SK-N-SH treated with all-trans-retinoic acid at 6 μM for 48 hours (cell line): ENCODE results near the gene FER.

Experiments
- ATAC-seq: fragments of 200-7000 bp; cut with Tn5 transposase; 3 replicates; pipeline ENCODE4 v1.9.1; 2020; ENCODE audit warnings: mild to moderate bottlenecking, moderate library complexity
- ARNTL ChIP-seq: fragments of 450-650 bp; formaldehyde crosslinking; IDR thresholded peaks from 2 replicates; pipeline ENCODE4 v1.5.0; 2020; ENCODE audit warnings: low read depth, mild to moderate bottlenecking, moderate library complexity, borderline replicate concordance
- BACH2 ChIP-seq: fragments of 250-450 bp; sonication (Bioruptor Pico); IDR thresholded peaks from 2 replicates; pipeline ENCODE4 v1.9.0; 2021; ENCODE audit warnings: mild to moderate bottlenecking, borderline replicate concordance
- CREB5 ChIP-seq: fragments of 250-450 bp; sonication (Bioruptor Pico); IDR thresholded peaks from 2 replicates; pipeline ENCODE4 v1.5.1; 2020; ENCODE audit warnings: low read depth, mild to moderate bottlenecking, moderate library complexity
- CSDC2 ChIP-seq: fragments of 250-450 bp; sonication (Bioruptor Pico); IDR thresholded peaks from 2 replicates; pipeline ENCODE4 v1.5.0; 2020; ENCODE audit warnings: mild to moderate bottlenecking, moderate library complexity
- CSRNP3 ChIP-seq: fragments of 250-450 bp; sonication (Bioruptor Pico); IDR thresholded peaks from 2 replicates; pipeline ENCODE4 v1.5.1; 2021; ENCODE audit warnings: mild to moderate bottlenecking, moderate library complexity
- ESRRG ChIP-seq: fragments of 250-450 bp; sonication (Bioruptor Pico); IDR thresholded peaks from 2 replicates; pipeline ENCODE4 v1.6.1; 2021; ENCODE audit warnings: mild to moderate bottlenecking
- GLIS3 ChIP-seq: fragments of 250-450 bp; sonication (Bioruptor Pico); IDR thresholded peaks from 2 replicates; pipeline ENCODE4 v1.5.0; 2020; ENCODE audit warnings: mild to moderate bottlenecking, moderate library complexity
- ISL1 ChIP-seq: fragments of 250-450 bp; sonication (Bioruptor Pico); IDR thresholded peaks from 2 replicates; pipeline ENCODE4 v2.1.2; 2022; ENCODE audit warnings: mild to moderate bottlenecking, moderate library complexity
- OSR1 ChIP-seq: fragments of 250-450 bp; sonication (Bioruptor Pico); IDR thresholded peaks from 2 replicates; pipeline ENCODE4 v1.8.0; 2022; ENCODE audit warnings: moderate library complexity, mild to moderate bottlenecking, inconsistent platforms
- PATZ1 ChIP-seq: fragments of 250-450 bp; sonication (Bioruptor Pico); IDR thresholded peaks from 2 replicates; pipeline ENCODE4 v1.8.0; 2020; ENCODE audit warnings: mild to moderate bottlenecking, moderate library complexity, borderline replicate concordance
- POU6F1 ChIP-seq: fragments of 250-450 bp; sonication (Bioruptor Pico); IDR thresholded peaks from 2 replicates; pipeline ENCODE4 v1.8.0; 2021; ENCODE audit warnings: low read depth, mild to moderate bottlenecking, moderate library complexity, borderline replicate concordance
- PPARA ChIP-seq: fragments of 250-450 bp; sonication (Bioruptor Pico); IDR thresholded peaks from 2 replicates; pipeline ENCODE4 v1.5.0; 2020; ENCODE audit warnings: mild to moderate bottlenecking, borderline replicate concordance
- RARB ChIP-seq: fragments of 250-450 bp; sonication (Bioruptor Pico); IDR thresholded peaks from 2 replicates; pipeline ENCODE4 v1.8.0; 2021; ENCODE audit warnings: mild to moderate bottlenecking, moderate library complexity
- SNAI2 ChIP-seq: fragments of 250-450 bp; sonication (Bioruptor Pico); IDR thresholded peaks from 2 replicates; pipeline ENCODE4 v1.5.0; 2020; ENCODE audit warnings: mild to moderate bottlenecking, moderate library complexity
- TCF4 ChIP-seq: fragments of 250-450 bp; sonication (Bioruptor Pico); IDR thresholded peaks from 2 replicates; pipeline ENCODE4 v1.8.0; 2021; ENCODE audit warnings: mild to moderate bottlenecking, moderate library complexity, borderline replicate concordance
- TOX ChIP-seq: fragments of 250-450 bp; sonication (Bioruptor Pico); IDR thresholded peaks from 2 replicates; pipeline ENCODE4 v1.8.0; 2021; ENCODE audit warnings: mild to moderate bottlenecking, moderate library complexity, borderline replicate concordance
- ZC3H10 ChIP-seq: fragments of 250-450 bp; sonication (Bioruptor Pico); IDR thresholded peaks from 2 replicates; pipeline ENCODE4 v1.5.1; 2021; ENCODE audit warnings: mild to moderate bottlenecking, moderate library complexity
- ZFP3 ChIP-seq: fragments of 250-450 bp; sonication (Bioruptor Pico); IDR thresholded peaks from 2 replicates; pipeline ENCODE4 v1.5.0; 2020; ENCODE audit warnings: mild to moderate bottlenecking, moderate library complexity
- ZNF565 ChIP-seq: fragments of 450-650 bp; formaldehyde crosslinking; conservative IDR thresholded peaks from 2 replicates; pipeline ENCODE4 v1.5.0; 2020; ENCODE audit warnings: low read depth, mild to moderate bottlenecking, moderate library complexity
- ZNF70 ChIP-seq: fragments of 450-650 bp; formaldehyde crosslinking; IDR thresholded peaks from 2 replicates; pipeline ENCODE4 v1.5.0; 2020; ENCODE audit warnings: mild to moderate bottlenecking, moderate library complexity
- ZNF8 ChIP-seq: fragments of 450-650 bp; formaldehyde crosslinking; IDR thresholded peaks from 2 replicates; pipeline ENCODE4 v1.5.0; 2020; ENCODE audit warnings: mild to moderate bottlenecking, moderate library complexity

The FER gene

GRCh38 chr5:109027983-109028607 lies 280.4 kb downstream of the FER start:
- TF ChIP-seq ESRRG = no peak
- TF ChIP-seq CSDC2 = no peak
- TF ChIP-seq ZNF565 = no peak
- no peak for TF ChIP-seq TCF4 (CRISPR knock-in tag)
- no peak for TF ChIP-seq BACH2 (CRISPR knock-in tag)
- TF ChIP-seq CREB5 (CRISPR knock-in tag) = no peak
- no peak for TF ChIP-seq ARNTL (CRISPR knock-in tag)
- TF ChIP-seq PPARA (CRISPR knock-in tag) = no peak
- TF ChIP-seq GLIS3 = no peak

GRCh38 chr5:109028608-109029299 lies 281.1 kb downstream of the FER start:
- TF ChIP-seq OSR1 (no peak), ZFP3 (CRISPR knock-in tag) (no peak), ZNF8 (no peak), TOX (no peak), ARNTL (CRISPR knock-in tag) (no peak), BACH2 (CRISPR knock-in tag) (no peak), GLIS3 (no peak), RARB (CRISPR knock-in tag) (no peak), CSDC2 (no peak), POU6F1 (CRISPR knock-in tag) (no peak), ZNF70 (CRISPR knock-in tag) (no peak), CSRNP3 (CRISPR knock-in tag) (no peak), CREB5 (CRISPR knock-in tag) (no peak), ISL1 (CRISPR knock-in tag) (no peak), PATZ1 (CRISPR knock-in tag) (no peak)
- no peak for ATAC-seq

More at GRCh38 chr5:109027983-109028607, 280.4 kb downstream of the FER start:
- ATAC-seq = no peak

GRCh38 chr5:109029847-109030246 lies 282.1 kb downstream of the FER start:
- ATAC-seq = no peak
- TF ChIP-seq GLIS3 (no peak), ESRRG (no peak), ZNF8 (no peak), ZC3H10 (CRISPR knock-in tag) (no peak), OSR1 (no peak), BACH2 (CRISPR knock-in tag) (no peak), ZNF565 (no peak), TCF4 (CRISPR knock-in tag) (no peak), POU6F1 (CRISPR knock-in tag) (no peak), RARB (CRISPR knock-in tag) (no peak), ZNF70 (CRISPR knock-in tag) (no peak), SNAI2 (CRISPR knock-in tag) (no peak)
